HG03575 (cell line): ENCODE results near the gene RGSL1.
A peak's percentile ranks its signal among the peaks of the same experiment; 100 is the strongest.

ENCODE experiments used
- ATAC-seq: cut with Tn5 transposase; IDR thresholded peaks from one replicate; pipeline ENCODE4 v1.9.1; 2021; ENCODE audit not compliant: unreplicated experiment, insufficient number of reproducible peaks, low FRiP score; ENCODE audit errors: extremely low read depth

The RGSL1 gene

GRCh38 chr1:182603646-182604174 is 153.8 kb downstream of the RGSL1 start:
- ATAC-seq: no peak

DNA sequence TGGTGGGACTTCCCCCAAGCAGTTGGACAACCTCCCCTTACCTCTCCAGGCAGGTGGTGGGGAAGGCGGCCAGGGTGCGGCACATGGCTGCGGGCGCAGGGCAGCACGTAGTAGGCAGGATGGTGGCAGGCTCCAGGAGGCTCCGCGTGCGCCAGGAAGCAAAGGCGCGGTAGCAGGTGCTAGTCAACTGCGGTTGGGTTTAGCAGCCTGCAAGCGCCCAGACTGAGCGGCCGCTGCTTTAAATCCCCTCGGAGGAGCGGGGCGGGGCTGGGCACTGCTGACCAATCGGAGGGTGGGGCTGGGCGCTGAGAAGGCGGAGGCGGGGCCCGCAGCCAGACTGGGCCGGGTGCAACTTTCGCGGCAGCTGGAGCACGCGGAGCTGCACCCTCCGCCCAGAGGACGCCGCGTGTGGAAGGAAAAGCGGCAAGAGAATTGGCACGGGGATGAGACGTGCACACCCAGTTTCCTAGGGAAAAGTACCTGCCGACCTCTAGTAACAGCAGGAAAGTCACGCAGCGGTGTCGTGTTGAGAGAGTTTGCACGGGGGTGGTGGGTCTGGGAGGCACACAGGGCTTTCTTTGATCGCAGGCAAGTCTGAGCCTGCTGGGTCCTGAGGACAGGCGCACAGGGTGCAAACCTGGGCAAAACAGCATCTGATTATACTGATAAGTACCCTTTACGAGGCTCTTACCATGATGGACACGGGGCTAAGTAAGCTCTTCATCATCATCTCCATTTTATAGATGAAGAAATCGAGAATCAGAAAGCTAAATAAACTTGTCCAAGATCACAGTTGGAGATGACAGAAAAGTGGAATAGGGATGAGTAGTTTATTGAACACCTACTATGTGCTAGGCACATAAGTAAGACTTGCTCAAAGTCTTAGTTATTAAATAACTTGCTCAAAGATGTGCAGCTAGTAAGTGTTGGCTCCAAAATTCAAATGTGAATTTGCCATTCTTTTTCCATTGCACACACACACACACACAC is 154.5 kb downstream of the RGSL1 start, which contains the start of gene RGS16:
RGS16 (minus strand) TSS at position 215 of the 990 bp plus-strand sequence; CDS start at position 85, 130 bp downstream.
- peak; percentile 34 for ATAC-seq

DNA sequence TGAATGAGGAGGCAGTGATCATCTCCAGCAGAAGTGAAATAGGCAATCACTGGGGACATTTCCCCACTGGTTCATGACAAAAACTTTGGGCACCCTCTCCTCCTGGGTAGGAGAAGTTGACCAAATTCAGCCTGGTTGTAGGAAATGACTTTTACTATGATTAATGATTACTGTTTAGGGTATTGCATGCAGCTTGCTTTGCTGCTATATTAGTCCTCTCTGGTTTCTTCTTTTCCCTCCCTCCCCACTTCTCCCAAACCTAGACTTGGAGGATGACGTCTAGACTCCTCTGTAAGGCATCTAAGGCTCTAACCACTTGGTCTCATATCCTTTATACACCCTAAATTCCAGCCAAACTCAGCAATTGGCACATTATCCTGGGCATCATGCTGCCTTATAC is 157.6 kb downstream of the RGSL1 start:
- no peak for ATAC-seq

DNA sequence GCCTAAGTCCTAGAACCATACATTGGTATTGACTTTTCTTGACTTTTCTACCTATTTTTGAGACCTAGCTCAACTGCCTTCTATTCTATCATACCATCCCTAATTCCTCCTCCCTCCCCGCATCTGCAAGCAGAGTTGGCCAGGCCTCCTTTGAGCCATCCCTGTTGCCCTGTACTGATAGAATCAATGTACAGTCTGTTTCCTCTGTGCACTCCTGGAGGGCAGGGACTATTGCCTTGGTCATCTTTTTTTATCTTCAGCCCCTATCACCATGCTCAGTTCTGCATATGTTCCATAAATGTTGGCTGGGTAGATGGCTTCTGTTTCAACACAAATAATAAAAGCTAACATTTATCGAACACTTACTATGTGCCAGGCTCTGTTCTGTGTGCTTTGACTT is 158.3 kb downstream of the RGSL1 start:
- no peak for ATAC-seq

DNA sequence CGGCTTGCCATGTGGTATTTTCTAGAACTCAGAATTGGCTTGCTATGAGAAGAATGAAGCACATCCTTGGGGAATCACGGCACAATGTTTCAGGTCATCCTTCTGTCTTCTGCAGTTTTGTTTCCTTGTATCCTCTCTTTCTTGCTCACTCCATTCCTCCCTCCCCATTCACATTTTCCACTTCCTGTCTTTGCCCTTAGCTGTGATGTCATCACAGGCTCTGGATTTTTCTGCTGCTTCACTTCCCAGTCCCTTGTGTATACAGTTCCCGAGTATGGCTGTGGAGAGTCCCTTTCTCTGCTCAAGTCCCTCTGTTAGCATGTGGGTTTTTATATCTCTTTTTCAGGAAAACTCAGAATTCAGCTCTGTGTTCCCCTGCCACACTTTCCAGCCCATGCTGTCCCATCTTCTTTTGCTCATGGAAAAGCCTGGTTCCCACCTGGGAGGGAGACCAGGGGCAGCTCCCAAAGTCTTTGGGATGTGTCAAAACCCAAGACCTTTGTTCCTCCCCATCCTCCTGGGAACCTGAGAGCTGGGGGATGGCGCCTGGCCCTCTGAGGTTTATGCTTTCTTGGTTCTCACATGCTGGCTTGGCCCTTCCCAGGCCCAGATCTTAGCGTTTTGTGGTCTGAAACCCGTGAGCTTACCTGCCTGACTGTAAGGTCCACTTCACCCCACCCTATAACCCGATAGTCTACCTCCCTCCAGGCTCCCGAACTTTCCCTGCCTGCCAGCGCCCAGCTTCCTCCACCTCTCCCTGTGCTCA is 159.1 kb downstream of the RGSL1 start:
- no peak for ATAC-seq
